ENCODE results near the gene RERE. TPM values are rescaled to one million over a fixed set of nuclear protein-coding genes. Genes with fewer than 3 reads are reported as not detected.

Gene RERE
- total RNA-seq, 1 donor from 2014 or later = 17.4 TPM

DNA sequence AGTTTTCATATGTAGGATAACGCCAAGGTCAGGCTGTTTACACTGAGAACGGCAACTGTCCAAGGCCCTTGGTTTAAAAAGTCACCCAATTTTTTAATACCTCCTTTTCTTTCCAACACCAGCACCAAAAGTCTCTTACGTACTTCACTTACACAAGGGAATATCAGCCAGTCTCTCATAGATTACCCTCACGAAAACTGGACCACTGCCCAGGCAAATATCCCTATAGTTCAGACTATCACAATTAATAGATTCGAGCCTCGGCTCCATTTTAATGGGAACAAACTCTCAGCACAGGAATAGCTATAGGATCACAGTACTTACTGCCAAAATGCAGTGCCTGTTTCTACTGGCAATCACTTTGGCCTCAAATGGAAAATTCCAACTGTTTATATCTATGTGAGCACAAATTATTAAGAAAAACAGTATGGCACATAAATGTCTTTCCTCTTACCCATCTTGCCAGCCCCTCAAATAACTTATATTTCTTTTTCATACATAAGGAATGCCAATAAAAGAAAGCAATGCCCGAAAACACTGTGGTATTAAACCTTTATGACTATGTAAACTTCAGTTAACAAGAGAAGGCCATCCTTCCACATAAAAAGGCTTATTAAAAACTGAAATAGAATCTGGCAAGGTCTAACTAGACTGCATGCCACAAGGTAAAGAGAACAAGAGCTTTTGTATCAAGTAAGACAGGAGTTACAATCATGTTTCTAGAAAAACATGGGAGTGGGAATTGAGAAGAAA lies 401.7 kb downstream of the RERE start:
- no peak for DNase-seq (ENCODE audit: low read depth)

DNA sequence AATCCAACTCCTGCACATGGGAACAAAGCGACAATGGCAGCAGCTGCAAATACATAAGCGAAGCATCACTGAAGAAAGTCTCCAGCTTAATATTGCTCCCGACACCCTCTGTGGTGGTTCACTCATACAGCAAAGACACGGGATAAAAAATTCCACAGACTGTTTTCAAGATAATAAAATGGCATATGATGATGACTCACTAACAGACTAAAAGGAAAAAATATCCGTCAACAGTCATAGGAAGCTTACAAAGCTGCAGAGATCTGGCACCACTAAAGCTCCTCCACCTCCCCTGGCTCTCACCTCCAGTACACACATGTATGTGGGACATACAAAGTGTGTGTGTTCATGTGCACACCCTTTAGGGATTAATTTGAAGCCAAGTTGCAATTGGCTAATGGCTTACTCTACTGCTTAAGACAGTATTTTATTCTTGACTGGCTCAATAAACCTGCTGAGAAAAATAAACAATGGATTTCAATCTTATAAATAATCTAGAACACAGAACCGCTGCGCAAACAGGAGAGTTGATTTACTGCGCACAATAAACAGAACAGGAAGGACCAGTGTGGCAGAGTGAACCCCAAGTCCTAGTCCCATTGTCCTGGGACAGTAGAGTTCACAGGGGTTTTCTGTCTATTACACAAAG lies 405.1 kb downstream of the RERE start:
- DNase-seq (ENCODE audit: low read depth) = peak; percentile 92

DNA sequence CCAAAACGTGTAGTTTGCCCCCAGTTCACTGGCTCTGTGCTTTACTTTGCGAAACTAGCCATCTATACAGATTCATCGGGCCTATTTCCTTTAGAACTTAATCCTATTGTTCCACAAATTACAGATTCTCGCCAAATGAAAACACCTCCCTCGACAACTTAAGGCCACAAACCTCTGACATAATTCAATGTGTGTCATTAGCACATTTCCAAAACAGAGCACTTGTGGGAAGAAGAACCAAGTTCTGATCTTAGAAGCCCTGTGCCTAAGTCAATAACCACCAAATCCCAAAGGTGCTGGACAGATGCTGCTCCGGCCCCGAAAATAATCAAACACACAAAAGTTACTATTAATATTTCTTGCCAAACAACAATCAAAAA lies 405.6 kb downstream of the RERE start:
- no peak for DNase-seq (ENCODE audit: low read depth)

DNA sequence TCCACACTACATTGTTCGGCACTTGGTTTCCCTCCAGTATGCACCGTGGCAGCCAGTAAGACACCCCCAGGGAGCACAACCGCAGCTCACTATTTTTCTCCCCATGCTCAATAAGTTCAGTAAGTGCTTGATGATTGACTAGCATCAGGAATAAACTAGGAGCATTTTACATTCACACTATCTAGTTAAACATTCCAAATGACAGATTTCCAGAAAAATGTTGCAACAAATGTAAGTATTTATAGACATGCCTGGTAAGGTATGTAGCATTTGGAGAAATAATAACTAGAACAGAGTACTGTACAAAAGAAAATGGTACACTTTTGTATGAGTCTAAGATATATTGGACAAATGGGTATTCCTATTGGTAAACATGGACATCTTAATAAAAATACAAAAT lies 406.6 kb downstream of the RERE start:
- DNase-seq (ENCODE audit: low read depth) = no peak

DNA sequence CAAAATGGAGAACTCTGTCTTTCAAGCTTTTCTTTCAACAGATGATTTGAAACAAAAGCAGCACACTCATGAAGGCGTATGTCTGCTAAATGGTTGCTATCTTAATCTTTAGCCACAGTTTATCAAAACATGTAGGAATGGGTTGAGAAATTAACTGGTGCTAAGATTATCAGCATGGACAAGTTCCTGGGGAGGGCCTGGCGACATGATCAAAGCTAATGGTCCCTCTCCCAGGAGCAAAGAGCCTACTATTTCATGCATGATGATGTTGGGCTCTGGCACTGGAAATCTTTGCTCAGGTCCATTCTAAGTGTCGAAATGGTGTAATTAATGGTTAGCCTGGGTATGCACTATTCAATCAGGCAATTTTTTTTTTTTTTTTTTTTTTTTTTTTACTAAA lies 407.8 kb downstream of the RERE start:
- DNase-seq (ENCODE audit: low read depth) = no peak

DNA sequence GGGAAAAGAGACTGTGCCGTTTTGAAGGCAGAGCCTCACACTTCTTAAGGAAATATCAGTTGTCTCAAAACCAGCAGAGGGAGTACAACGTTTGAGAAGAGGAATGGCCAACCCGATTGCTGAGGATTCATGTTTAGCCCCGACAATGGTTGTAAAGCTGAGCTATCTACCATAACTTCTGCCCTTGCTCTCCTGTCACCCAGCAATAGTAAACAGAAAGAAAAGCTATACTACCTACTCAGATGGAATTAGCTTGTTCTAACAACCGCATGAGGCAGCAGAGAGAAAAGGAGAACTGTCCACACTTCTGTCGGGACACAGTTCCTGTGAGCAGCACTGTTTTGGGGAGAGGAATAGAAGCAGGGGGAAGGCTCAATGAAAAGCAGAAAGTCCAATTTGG lies 408.3 kb downstream of the RERE start:
- peak; percentile 51 for DNase-seq (ENCODE audit: low read depth)

DNA sequence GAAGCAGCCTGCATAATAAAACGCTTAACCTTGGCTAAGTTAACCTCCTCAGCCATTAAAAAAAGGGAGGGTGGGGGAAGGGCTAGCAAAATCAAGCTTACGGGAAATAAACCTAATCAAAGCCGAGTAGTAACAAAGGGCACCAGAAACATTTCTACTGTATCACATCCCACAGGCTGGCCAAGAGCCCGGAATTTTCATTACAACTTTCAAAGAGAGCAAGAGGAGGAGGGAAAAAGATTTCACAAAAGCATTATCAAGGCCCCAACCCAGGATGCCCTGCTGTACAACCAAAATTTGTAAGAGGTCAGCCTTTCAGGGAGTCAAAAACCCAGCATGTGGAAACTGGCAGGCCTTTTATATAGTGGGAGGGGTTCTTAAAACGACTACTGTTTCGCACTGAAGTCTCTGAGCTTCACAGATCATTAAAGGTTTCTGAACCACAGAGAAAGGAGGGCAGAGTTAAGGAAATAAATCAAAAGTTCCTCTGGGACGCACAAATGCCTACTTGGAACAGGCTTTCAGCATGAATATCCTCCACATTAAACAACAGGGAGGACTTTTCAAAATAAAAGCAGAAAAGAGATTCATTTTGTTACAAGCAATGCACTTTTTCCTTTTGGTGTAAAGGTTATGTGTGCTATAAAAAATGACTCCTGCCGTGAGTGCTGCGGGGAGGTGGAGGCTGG lies 409.1 kb downstream of the RERE start:
- peak; percentile 68 for DNase-seq (ENCODE audit: low read depth)

DNA sequence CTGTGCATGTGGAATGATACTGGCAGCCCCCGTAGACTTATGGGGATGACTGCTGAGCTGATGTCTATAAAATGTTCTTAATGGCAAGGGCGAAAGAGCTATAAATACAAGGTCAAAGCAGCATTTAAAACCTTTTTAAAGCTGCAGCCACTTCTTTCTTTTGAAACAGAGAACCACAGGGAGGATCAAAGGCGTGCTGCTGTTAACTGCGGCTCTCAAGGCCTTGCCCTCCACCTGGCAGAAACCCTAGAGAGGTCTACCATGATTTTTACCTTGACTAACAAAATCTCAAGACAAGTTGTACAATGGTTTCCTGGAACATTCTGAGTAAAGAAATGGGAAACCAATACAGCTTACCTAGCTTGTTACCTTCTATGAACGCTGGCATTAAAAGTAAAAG lies 409.8 kb downstream of the RERE start:
- DNase-seq (ENCODE audit: low read depth) = no peak

DNA sequence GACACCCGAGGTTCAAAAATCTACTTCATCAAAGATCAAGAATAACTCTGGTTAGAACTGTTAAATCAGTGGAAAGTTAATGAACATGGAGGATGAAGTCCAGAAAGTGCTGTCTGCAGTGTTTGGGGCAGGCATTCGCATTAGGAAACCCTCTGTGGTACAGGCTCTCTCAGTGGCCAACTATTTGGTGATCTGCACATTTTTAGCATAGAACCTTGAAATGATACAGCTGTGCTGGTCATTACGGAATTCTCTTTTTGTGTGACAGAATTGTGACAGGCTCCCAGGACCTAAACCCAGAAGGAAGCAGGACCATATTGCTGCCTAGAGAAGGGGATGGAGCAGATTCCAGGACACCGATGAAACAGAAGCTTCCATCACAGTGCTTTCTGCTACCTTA lies 410.5 kb downstream of the RERE start:
- no peak for DNase-seq (ENCODE audit: low read depth)

DNA sequence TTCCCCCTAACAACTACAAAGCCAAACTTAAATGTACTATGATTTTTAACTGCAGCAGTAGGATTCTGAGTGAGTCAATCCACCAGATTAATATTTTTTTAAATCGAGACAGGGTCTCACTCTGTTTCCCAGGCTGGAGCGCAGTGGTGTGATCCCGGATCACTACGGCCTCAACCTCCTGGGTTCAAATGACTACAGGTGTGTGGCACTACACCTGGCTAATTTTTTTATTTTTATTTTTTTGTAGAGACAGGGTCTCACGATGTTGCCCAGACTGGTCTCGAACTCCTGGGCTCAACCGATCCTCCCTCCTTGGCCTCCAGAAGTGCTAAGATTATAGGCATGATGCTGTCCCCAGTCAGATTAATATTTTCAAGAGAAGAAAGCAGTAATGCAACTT lies 411.4 kb downstream of the RERE start:
- no peak for DNase-seq (ENCODE audit: low read depth)

DNA sequence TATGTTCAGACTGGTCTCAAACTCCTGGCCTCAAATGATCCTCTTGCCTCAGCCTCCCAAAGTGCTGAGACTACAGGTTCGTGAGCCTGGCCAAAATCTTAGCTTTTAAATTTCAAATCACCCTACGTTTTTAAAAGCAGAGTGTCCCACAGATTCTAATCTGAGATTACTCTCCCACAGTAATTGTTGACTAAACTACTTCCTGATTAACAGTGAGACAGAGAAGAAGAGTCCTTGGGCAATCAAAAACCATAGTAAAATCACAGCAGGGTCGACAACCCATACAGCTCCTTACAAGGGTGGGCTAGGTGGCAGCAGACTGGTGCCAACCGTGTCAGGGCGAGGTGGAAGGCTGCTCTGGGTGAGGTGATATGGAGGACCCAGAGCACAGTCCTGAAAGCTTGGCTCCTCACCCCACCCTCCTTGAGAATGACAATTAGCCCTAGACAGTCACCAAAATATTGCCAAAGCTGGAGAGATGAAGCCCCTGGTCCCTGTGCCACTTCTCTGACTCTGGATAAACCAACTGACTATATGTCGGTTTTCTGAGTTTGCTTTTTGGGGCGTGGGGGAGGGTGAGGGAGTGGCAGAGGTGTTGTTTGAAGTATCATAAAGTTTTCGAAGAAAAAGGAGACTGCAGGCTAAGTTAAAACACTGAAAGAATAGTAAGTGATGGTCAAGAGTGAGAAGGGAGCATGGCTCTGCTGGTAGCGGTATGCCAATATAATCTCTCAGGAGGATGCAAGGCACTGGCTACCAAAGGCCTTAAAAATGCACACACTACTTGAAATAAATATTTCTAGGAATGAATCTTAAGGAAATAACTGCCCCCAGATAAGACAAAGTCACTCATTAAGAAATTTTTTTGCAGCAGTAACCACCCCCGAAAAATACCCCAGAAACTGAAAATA lies 412.7 kb downstream of the RERE start:
- no peak for DNase-seq (ENCODE audit: low read depth)

DNA sequence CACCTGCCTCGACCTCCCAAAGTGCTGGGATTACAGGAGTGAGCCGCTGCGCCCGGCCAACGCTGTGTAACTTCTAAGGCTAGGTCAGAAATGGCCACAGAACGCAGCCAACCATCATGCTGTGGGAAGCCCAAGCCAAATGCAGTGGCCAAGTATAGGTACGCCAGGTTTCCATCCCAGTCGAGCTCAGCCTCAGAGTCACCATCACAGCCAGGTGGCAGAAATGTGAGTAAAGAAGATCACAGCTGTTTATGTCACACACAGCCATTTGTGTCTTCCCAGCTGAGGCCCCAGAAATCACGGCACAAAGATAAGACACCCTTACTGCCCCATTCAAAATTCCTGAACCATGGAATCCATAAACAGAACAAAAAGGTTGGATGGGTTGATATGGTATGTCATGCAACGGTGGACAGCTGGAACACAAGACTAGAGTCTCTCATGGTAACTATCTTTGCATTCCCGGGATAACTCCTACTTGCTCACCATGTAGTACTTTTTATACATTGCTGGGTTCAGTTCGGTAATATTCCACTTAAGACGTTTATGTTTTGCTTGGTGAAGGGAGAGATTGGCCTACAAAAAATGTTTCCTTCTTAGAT lies 415.2 kb downstream of the RERE start:
- no peak for DNase-seq (ENCODE audit: low read depth)

DNA sequence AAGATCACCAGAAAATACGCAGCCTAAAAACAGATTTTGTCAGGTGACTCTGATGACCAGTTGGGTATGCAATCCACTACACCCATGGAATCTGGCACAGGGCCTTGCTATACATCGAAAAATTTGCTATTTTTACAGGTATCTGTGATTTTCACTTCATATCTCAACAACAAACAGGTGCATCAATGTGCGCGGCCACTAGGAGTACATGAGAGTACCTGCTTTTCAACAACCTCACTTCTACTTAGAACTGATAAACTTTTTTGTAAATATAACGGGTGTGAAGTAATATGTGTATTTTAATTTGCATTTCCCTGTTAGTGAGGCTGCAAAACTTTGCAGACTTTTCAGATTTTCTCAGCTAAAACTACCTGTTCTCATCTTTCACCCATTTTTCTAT lies 418.8 kb downstream of the RERE start:
- DNase-seq (ENCODE audit: low read depth) = no peak

DNA sequence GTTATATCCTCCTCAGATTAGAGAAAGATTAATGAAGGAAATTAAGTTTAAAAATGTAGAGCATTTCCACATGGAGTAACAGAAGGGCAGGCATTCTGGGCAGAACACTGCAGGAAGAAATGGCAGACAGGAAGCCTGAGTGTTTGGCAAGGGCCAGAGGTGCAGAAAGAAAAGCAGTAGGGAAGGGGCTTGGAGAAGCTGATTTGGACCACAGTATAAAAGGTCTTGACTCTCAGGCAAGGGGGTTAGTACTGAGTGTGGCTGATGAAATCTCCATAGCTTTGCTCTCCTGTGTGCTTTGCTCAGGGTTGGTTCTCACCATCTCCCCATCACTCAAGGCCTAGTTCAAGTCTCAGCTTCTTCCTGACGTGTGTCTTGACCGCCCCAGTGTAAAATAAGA lies 419.4 kb downstream of the RERE start:
- DNase-seq (ENCODE audit: low read depth) = no peak

DNA sequence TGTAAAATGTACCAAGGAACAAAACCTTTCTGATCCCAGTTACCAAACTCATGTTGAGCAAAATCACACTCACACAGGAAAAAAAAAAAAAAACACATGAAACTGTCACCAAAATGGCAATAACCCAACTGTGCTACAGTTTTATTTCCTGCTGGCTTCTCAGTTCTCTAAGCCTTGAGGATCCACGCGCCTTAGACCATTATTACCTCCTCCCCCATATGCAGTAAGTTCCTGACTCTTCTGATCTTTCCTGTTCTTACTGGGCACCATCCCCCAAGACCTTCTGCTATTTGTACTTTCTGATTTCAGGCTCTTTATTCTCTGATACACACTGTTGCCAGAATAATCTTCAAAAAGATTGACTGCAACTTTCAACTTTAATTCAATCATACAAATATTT lies 419.9 kb downstream of the RERE start:
- DNase-seq (ENCODE audit: low read depth) = no peak

DNA sequence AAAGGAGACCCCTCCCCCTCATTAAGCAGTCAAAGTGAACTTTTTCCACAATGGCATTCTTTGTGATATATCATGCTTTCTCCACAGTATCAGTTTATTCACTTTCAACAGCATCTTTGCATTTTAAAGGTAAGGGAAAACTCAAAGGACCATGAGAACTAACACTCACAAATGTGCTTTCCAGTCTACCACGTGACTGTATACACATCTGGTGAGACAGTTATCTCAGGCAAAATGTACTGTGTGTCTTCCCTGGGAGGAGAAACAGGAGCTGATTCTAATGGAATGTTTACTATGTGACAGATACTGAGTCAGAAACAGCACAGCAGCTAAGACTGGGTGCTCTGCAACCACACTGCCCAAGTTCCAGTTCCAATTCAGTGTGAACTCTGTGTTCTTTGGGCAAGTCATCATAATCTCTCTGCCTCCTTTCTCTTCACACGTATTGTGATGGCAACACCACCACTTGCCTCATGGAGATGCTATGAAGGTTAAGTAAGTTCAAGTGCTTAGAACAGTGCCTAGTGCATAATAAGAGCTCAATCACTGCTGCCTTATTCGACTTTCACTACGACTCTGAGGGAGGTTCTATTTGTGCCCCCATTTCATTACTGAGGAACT lies 420.5 kb downstream of the RERE start:
- peak; percentile 75 for DNase-seq (ENCODE audit: low read depth)

DNA sequence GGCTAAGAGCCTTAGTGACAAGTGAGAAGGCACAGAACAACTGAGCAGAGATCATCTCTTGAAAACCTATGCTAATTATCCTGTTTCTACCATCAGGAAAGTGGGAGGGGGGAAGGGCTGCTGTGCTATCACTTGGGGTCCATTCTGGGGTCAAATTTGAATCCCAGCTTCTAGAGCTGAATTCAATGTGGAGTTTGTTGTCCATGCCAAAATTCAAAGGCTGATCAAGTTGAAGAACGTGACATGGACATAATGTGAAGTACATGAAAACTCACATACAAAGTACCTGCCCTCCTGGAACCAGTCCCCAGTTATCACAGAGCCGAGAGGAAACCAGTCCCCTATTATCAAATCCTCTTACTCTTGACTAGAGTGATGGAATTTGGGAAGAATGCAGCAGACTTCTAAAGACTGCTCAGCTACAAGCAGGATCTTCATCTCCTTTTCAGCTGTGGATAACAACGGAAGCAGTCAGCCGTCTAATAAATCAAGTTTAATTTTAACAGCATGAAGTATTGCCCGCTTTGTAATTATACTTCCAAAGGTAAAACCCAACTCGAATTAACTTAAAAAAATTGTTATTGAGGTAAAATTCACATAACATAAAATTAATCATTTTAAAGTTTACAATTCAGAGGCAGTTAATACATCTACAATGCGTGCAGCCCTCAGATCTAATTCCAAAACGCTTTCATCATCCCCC lies 421.2 kb downstream of the RERE start:
- no peak for DNase-seq (ENCODE audit: low read depth)

DNA sequence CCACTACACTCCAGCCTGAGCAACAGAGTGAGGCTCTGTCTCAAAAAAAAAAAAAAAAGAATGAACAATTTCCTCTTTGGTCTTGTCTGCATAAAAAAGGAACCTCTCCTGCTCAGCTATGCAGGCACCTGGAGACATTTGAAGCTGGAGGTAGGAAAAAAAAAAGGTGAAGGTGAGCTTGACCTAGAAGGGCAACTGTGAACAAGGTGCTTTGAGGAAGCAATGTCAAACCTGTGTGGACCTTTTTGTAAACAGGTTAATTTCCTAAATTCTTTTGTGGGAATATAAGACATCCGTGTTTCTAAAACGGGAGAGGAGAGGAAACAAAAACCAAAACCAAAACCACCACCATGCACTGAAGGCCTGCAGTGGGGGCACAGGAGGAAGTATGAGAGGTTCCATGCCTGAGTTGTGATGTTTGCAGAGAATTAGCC lies 422.0 kb downstream of the RERE start:
- no peak for DNase-seq (ENCODE audit: low read depth)

DNA sequence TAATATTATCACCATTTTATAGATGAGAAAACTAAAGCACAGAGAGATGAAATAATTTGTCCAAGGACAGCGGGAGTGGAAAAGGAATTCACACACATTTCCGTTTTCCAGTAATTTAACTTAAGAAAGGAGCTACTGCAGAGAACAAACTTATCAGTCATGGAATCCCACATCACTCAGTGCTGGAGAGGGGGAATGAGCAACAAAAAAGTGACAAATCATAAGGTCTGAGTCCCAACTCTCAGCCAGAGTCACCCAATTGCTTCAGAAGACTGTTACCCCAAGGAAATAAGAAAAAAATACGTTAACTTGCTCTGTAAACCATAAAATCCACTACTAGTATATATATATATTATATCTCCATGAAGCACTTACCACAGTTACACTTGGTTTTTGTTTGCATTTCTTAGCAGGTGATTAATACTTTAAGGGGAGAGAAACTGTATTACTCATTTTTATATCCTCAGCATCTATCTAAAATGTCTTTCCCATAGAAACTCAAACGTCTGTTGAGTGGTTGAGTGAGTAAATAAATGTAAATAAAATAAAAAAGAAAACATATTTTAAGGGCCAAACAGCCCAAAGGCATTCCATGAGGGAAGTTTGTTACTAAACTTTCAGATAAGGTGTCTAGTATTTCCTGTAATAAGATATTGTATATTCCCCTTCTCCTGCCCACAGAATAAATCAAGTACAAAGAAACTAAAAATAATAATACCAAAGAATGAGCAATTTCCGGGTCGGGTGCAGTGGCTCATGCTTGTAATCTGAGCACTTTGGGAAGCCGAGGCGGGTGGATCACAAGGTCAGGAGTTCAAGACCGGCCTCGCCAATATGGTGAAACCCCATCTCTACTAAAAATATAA lies 422.8 kb downstream of the RERE start:
- peak; percentile 59 for DNase-seq (ENCODE audit: low read depth)
